H1 (cell line): ENCODE data around the gene EFHB. TPM values are rescaled to one million over a fixed set of nuclear protein-coding genes. Genes with fewer than 3 reads are reported as not detected.

Experiments
- CBX5 ChIP-seq: fragments of 300-800, 300-1000 bp; sonication (generic); IDR thresholded peaks from 2 replicates; pipeline ENCODE4 v1.7.1; 2016; ENCODE audit warnings: antibody characterized with exemption, low read length, low read depth
- polyA plus RNA-seq, 7 experiments: library from polyadenylated mRNA; depleted of rRNA in 3 of 7; stranded (reverse) in 5 of 7; unstranded in 2 of 7; fragments of >200 nt in 5 of 7; fragments of 200-250 nt in 2 of 7; gene quantifications; 1 replicate in 5 of 7; 2 replicates in 1 of 7; 4 replicates in 1 of 7; pipeline versions ENCODE4 v1.2.1 to v1.2.3, GENCODE V29; 2011 to 2013; ENCODE audit warnings: missing spikeins in 2 of 7, mixed read lengths in 2 of 7
- total RNA-seq: library from RNA; stranded (reverse); fragmentation: NEBNext Ultra II Directional; extraction: Animal tissue kit (Norgen Biotek cat#: 25700); gene quantifications from 2 replicates; pipeline ENCODE4 v1.2.1, GENCODE V29; 2021

EFHB gene
- total and polyA plus RNA-seq, 2 of the 8 experiments (the other 6 are each of a cell fraction or from before 2014, with no cell fraction given): 0.12 to 1.3 TPM

- TF ChIP-seq CBX5: no peak
Measured at GRCh38 chr3:19940643-19941042, 6.6 kb upstream of the EFHB start (continued).
